HCT116 (cell line): Measurements from ENCODE around the gene RBM33. TPM values are rescaled to one million over a fixed set of nuclear protein-coding genes. Genes with fewer than 3 reads are reported as not detected.

Source experiments
- ATAC-seq: fragments of 200-7000 bp; cut with Tn5 transposase; 2 replicates; pipeline ENCODE4 v1.9.1; 2020; ENCODE audit warnings: mild to moderate bottlenecking, moderate library complexity
- BruUV-seq: library from RNA; stranded (reverse); fragments of 400-500 nt; replicated peaks from 2 replicates; lab custom pipeline; 2021; lab: Mats Ljungman, UMichigan
- CTCF ChIA-PET: fragments of 300-600 bp; sonication (Branson Sonifier 250); formaldehyde crosslinking; loops from one replicate; lab custom pipeline; 2021; ENCODE audit warnings: antibody characterized with exemption; lab: Charles Lee
- POLR2A ChIA-PET: fragments of 300-600, 350-600 bp; sonication (Branson Sonifier 250); formaldehyde crosslinking; loops from one replicate; lab custom pipeline; 2021; ENCODE audit warnings: antibody characterized with exemption; lab: Charles Lee
- RAD21 ChIA-PET, 2 experiments: fragments of 300-600 bp; sonication (Branson Sonifier 250); formaldehyde crosslinking; loops; one replicate each; lab custom pipeline; 2023; ENCODE audit warnings: low total read pairs in 2 of 2; ENCODE audit not compliant: uncharacterized antibody in 2 of 2, unreplicated experiment in 2 of 2, low non-redundant PET in 1 of 2; lab: Charles Lee
- DNase-seq: peaks from one replicate; pipeline ENCODE4 v3.0.0-alpha.2; 2010; ENCODE audit warnings: low read depth, low spot score
- H2AFZ ChIP-seq: fragments of 200-600 bp; shearing (Covaris generic), sonication (generic); 2 replicates; pipeline ENCODE4 v1.6.1; 2017; ENCODE audit warnings: low read depth, mixed run types, mixed read lengths, antibody characterized with exemption, low read length; ENCODE audit not compliant: poor library complexity, severe bottlenecking
- H3K27ac ChIP-seq: 2 replicates; pipeline ENCODE4 v1.5.1; 2012; ENCODE audit warnings: low read depth, low read length
- H3K27me3 ChIP-seq: fragments of 200-600 bp; sonication (generic); 2 replicates; pipeline ENCODE4 v1.6.1; 2016; ENCODE audit warnings: mixed run types, low read length, mixed read lengths; ENCODE audit not compliant: insufficient read depth
- H3K36me3 ChIP-seq, 2 experiments: fragments of 200-500 bp in 1 of 2; fragments of 200-600 bp in 1 of 2; sonication (Bioruptor generic) in 1 of 2; sonication (generic) in 1 of 2; 2 replicates each; pipeline versions ENCODE4 v1.5.1 to v1.6.1; 2014 to 2016; ENCODE audit warnings: low read length in 2 of 2, inconsistent platforms in 1 of 2, mixed read lengths in 1 of 2, mixed run types in 1 of 2; ENCODE audit not compliant: insufficient read depth in 2 of 2, control insufficient read depth in 1 of 2
- H3K4me1 ChIP-seq, 2 experiments: fragments of 200-600 bp in 1 of 2; sonication (generic) in 1 of 2; 2 replicates each; pipeline versions ENCODE4 v1.5.1 to v1.6.1; 2012 to 2017; ENCODE audit warnings: low read length in 2 of 2, inconsistent platforms in 1 of 2, mild to moderate bottlenecking in 1 of 2, mixed read lengths in 1 of 2, mixed run types in 1 of 2, moderate library complexity in 1 of 2; ENCODE audit not compliant: insufficient read depth in 2 of 2, control insufficient read depth in 1 of 2
- H3K4me2 ChIP-seq: fragments of 200-600 bp; sonication (generic); 2 replicates; pipeline ENCODE4 v1.6.1; 2017; ENCODE audit warnings: mixed run types, low read length, mixed read lengths
- H3K4me3 ChIP-seq, 2 experiments: fragments of 200-600 bp in 1 of 2; sonication (generic) in 1 of 2; replicated peaks in 1 of 2; 2 replicates each; pipeline ENCODE4 v1.5.1; 2011 to 2016; ENCODE audit warnings: low read length in 2 of 2, control low read depth in 1 of 2, low read depth in 1 of 2, mild to moderate bottlenecking in 1 of 2, mixed read lengths in 1 of 2, mixed run types in 1 of 2
- H3K79me2 ChIP-seq: fragments of 200-600 bp; sonication (generic); 2 replicates; pipeline ENCODE4 v1.6.1; 2017; ENCODE audit warnings: mild to moderate bottlenecking, mixed run types, low read length, moderate library complexity, mixed read lengths; ENCODE audit not compliant: insufficient read depth
- H3K9ac ChIP-seq: fragments of 200-600 bp; sonication (generic); 2 replicates; pipeline ENCODE4 v1.6.1; 2016; ENCODE audit warnings: low read length, mixed read lengths
- H3K9me2 ChIP-seq: fragments of 200-600 bp; sonication (generic), shearing (Covaris generic); 2 replicates; pipeline ENCODE4 v1.6.1; 2017; ENCODE audit warnings: mixed run types, mild to moderate bottlenecking, moderate library complexity; ENCODE audit not compliant: insufficient read depth
- H3K9me3 ChIP-seq, 2 experiments: fragments of 200-500 bp in 1 of 2; fragments of 200-600 bp in 1 of 2; sonication (Bioruptor generic) in 1 of 2; sonication (generic) in 1 of 2; 2 replicates each; pipeline ENCODE4 v1.6.1; 2014 to 2017; ENCODE audit warnings: low read length in 2 of 2, mixed read lengths in 2 of 2, inconsistent platforms in 1 of 2, low read depth in 1 of 2, mild to moderate bottlenecking in 1 of 2, mixed run types in 1 of 2, moderate library complexity in 1 of 2; ENCODE audit not compliant: control insufficient read depth in 1 of 2, insufficient read depth in 1 of 2
- H4K20me1 ChIP-seq: fragments of 200-600 bp; sonication (generic), shearing (Covaris generic); 2 replicates; pipeline ENCODE4 v1.6.1; 2017; ENCODE audit warnings: mixed run types, mild to moderate bottlenecking, moderate library complexity; ENCODE audit not compliant: insufficient read depth
- ELF1 ChIP-seq: IDR thresholded peaks from 2 replicates; pipeline ENCODE4 v1.6.1; 2012; ENCODE audit warnings: low read depth, borderline replicate concordance
- EZH2 ChIP-seq: fragments of 200-600 bp; sonication (generic); IDR thresholded peaks from 2 replicates; pipeline ENCODE4 v1.6.1; 2017; ENCODE audit warnings: antibody characterized with exemption, mixed run types
- EZH2phosphoT487 ChIP-seq: fragments of 200-600 bp; IDR thresholded peaks from 2 replicates; pipeline ENCODE4 v1.6.1; 2018; ENCODE audit warnings: antibody characterized with exemption, borderline replicate concordance
- POLR2AphosphoS5 ChIP-seq: IDR thresholded peaks from 2 replicates; pipeline ENCODE4 v1.6.1; 2011; ENCODE audit warnings: mild to moderate bottlenecking, low read depth, low read length, moderate library complexity
- RAD21 ChIP-seq: IDR thresholded peaks from 2 replicates; pipeline ENCODE4 v1.6.1; 2012; ENCODE audit warnings: low read depth, mild to moderate bottlenecking
- SIN3A ChIP-seq: IDR thresholded peaks from 2 replicates; pipeline ENCODE4 v1.6.1; 2012; ENCODE audit warnings: low read depth
- SRF ChIP-seq: IDR thresholded peaks from 2 replicates; pipeline ENCODE4 v1.6.1; 2012; ENCODE audit warnings: low read depth
- ZNF274 ChIP-seq: fragments of 200-500 bp; sonication (Bioruptor generic); IDR thresholded peaks from 2 replicates; pipeline ENCODE4 v1.6.1; 2014; ENCODE audit warnings: mild to moderate bottlenecking, low read depth, low read length, inconsistent platforms
- intact Hi-C: fragments of 100-400 bp; cut with micrococcal nuclease; formaldehyde crosslinking; loops from 2 replicates; pipeline ENCODE4 v1.10.0; 2022
- total RNA-seq: library from RNA; stranded (reverse); gene quantifications from one replicate; pipeline ENCODE4 v1.2.1, GENCODE V29; 2021; ENCODE audit not compliant: unreplicated experiment
- TF ChIP-seq, protein P1 (sequence below), 3 experiments: fragments of 200-600 bp in 1 of 3; sonication (generic) in 1 of 3; IDR thresholded peaks in 2 of 3; conservative IDR thresholded peaks in 1 of 3; 2 replicates each; pipeline ENCODE4 v1.5.1; 2012 to 2017; ENCODE audit warnings: low read depth in 2 of 3, low read length in 2 of 3, antibody characterized with exemption in 1 of 3, borderline replicate concordance in 1 of 3, control low read depth in 1 of 3, mild to moderate bottlenecking in 1 of 3, mixed read lengths in 1 of 3, mixed run types in 1 of 3, moderate library complexity in 1 of 3; ENCODE audit not compliant: insufficient read depth in 1 of 3
- TF ChIP-seq, protein P2 (sequence below): IDR thresholded peaks from 2 replicates; pipeline ENCODE4 v1.6.1; 2012

Gene RBM33
- total RNA-seq, 1 experiment from 2014 or later: 64.3 TPM

- BruUV-seq: no TSS peak
- ChIA-PET POLR2A (no interaction called here), CTCF (interaction anchor here (1.4 kb wide), 1 partner anchor 140 kb away, joined by 6 read pairs; no protein-coding TSS in a partner anchor), RAD21 (no interaction called here)
- TF ChIP-seq, protein P1, sequence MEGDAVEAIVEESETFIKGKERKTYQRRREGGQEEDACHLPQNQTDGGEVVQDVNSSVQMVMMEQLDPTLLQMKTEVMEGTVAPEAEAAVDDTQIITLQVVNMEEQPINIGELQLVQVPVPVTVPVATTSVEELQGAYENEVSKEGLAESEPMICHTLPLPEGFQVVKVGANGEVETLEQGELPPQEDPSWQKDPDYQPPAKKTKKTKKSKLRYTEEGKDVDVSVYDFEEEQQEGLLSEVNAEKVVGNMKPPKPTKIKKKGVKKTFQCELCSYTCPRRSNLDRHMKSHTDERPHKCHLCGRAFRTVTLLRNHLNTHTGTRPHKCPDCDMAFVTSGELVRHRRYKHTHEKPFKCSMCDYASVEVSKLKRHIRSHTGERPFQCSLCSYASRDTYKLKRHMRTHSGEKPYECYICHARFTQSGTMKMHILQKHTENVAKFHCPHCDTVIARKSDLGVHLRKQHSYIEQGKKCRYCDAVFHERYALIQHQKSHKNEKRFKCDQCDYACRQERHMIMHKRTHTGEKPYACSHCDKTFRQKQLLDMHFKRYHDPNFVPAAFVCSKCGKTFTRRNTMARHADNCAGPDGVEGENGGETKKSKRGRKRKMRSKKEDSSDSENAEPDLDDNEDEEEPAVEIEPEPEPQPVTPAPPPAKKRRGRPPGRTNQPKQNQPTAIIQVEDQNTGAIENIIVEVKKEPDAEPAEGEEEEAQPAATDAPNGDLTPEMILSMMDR (IDR thresholded peaks at IDR 0.05 in 2 of 3, conservative IDR thresholded peaks at IDR 0.05 in 1 of 3; ENCODE audit: borderline replicate concordance in 1 of 3, insufficient read depth in 1 of 3, low read depth in 2 of 3, low read length in 2 of 3): peak in 2 of 3 experiments; percentile 34 to 56; a peak in 2 of 6 replicates
- TF ChIP-seq RAD21: peak; percentile 53
- TF ChIP-seq SIN3A: no peak
- intact Hi-C loops: loop anchor here (1.0 kb wide), 1 partner anchor 140 kb away; no protein-coding TSS in a partner anchor
- no peak overlapping the region for H3K9ac ChIP-seq
- peaks cover 18% of the 10 kb centered on the region; the same call in 1 of the 2 replicates for H3K79me2 ChIP-seq
- H2AFZ ChIP-seq: no peak overlapping the region
- H3K27ac ChIP-seq: no peak overlapping the region
- H3K27me3 ChIP-seq: no peaks in the 10 kb centered on the region
- no peak overlapping the region for H3K4me2 ChIP-seq
- ATAC-seq: peak; percentile 63; the same call in 1 of the 2 replicates
- peak; percentile 16 for DNase-seq
- no peaks in the 10 kb centered on the region for H4K20me1 ChIP-seq
- no peaks in the 10 kb centered on the region for H3K4me1 ChIP-seq
- H3K9me3 ChIP-seq: no peaks in the 10 kb centered on the region
- H3K4me3 ChIP-seq: no peak overlapping the region
- H3K36me3 ChIP-seq: peaks cover 24% of the 10 kb centered on the region in 2 experiments; a peak in 3 of 4 replicates
- H3K9me2 ChIP-seq: no peaks in the 10 kb centered on the region
Observed at GRCh38 chr7:155738652-155739537, 94.4 kb downstream of the RBM33 start.

DNA sequence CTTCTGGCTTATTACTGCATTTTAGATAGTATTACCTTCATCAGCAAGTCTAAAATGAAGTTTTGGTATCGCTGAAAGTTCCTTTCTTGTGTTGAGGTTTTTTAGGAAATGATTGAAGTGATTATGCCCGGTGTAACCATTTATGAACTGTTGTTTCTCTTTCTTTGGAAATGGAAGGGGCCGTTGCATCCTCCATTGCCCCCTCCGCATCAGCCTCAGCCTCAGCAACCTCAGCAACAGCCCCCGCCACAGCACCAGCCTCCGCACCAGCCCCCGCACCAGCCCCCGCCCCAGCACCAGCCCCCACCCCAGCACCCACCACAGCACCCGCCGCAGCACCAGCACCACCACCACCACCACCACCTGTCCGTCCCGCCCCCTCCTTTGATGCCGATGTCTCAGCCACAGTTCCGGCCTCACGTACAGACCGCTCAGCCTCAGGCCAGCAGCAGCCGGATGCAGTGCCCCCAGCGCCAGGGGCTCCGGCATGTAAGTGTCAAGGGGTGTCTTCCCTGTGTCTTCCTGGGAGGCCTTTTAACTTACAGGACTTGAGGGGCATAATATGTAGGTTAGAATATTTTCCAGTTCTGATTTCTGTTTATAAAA is 95.2 kb downstream of the RBM33 start:
- TF ChIP-seq SRF (no peak), EZH2 (no peak), EZH2phosphoT487 (no peak), ZNF274 (no peak), POLR2AphosphoS5 (no peak), ELF1 (no peak), RAD21 (no peak)
- TF ChIP-seq, protein P1 (IDR thresholded peaks at IDR 0.05 in 2 of 3, conservative IDR thresholded peaks at IDR 0.05 in 1 of 3; ENCODE audit: borderline replicate concordance in 1 of 3, insufficient read depth in 1 of 3, low read depth in 2 of 3, low read length in 2 of 3): no peak
- TF ChIP-seq, protein P2, sequence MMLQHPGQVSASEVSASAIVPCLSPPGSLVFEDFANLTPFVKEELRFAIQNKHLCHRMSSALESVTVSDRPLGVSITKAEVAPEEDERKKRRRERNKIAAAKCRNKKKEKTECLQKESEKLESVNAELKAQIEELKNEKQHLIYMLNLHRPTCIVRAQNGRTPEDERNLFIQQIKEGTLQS: no peak
- Histone ChIP-seq H3K27me3 (no peaks in the 10 kb centered on the region), H3K9me3 (no peaks in the 10 kb centered on the region), H3K9ac (no peak overlapping the region), H4K20me1 (no peaks in the 10 kb centered on the region), H3K4me1 (no peaks in the 10 kb centered on the region), H3K9me2 (no peaks in the 10 kb centered on the region), H2AFZ (no peak overlapping the region), H3K27ac (no peak overlapping the region), H3K4me2 (no peak overlapping the region), H3K36me3 (peaks cover 24 to 30% of the 10 kb centered on the region in 2 experiments; a peak in 3 of 4 replicates), H3K4me3 (no peak overlapping the region), H3K79me2 (peaks cover 12% of the 10 kb centered on the region; the same call in 1 of the 2 replicates)
- RAD21 ChIA-PET: no interaction called here
- ATAC-seq (no peak), DNase-seq (no peak)
- intact Hi-C loops: no loop called here
- CTCF ChIA-PET: no interaction called here
- no TSS peak for BruUV-seq
- POLR2A ChIA-PET: no interaction called here
